NCI-H2107 treated with DMSO at 0.1 percent for 48 hours (cell line): ENCODE results near the gene FAM222B.
"Not testable (repeated sequence)": the region's sequence is repeated elsewhere in the genome, so short reads cannot be mapped to it uniquely, and the experiment has no call there.

ENCODE experiments used
- DNase-seq: peaks from one replicate; lab custom pipeline; 2025; ENCODE audit not compliant: unreplicated experiment; lab: John Stamatoyannopoulos, UW

The FAM222B gene

GRCh38 chr17:28779601-28780000 lies 63.0 kb downstream of the FAM222B start:
- not testable (repeated sequence) for DNase-seq

GRCh38 chr17:28777178-28777577 lies 65.4 kb downstream of the FAM222B start:
- DNase-seq: no peak

- DNase-seq: peak; percentile 72
Measured at GRCh38 chr17:28774206-28774605, 68.4 kb downstream of the FAM222B start.

- no peak for DNase-seq
Measured at GRCh38 chr17:28773736-28774135, 68.9 kb downstream of the FAM222B start.

- no peak for DNase-seq
Measured at GRCh38 chr17:28765038-28765437, 77.6 kb downstream of the FAM222B start.

- peak; percentile 63 for DNase-seq
Measured at GRCh38 chr17:28763804-28764266, 78.8 kb downstream of the FAM222B start.

GRCh38 chr17:28763137-28763799 lies 79.3 kb downstream of the FAM222B start:
- no peak for DNase-seq

- no peak for DNase-seq
Measured at GRCh38 chr17:28760601-28761562, 81.7 kb downstream of the FAM222B start.

GRCh38 chr17:28759256-28759865 lies 83.2 kb downstream of the FAM222B start:
- DNase-seq: no peak

- DNase-seq: no peak
Measured at GRCh38 chr17:28758411-28759121, 84.0 kb downstream of the FAM222B start.

GRCh38 chr17:28756049-28756804 lies 86.4 kb downstream of the FAM222B start:
- no peak for DNase-seq

GRCh38 chr17:28755486-28755885 lies 87.1 kb downstream of the FAM222B start:
- no peak for DNase-seq

GRCh38 chr17:28751600-28752366 lies 90.8 kb downstream of the FAM222B start:
- no peak for DNase-seq

- peak; percentile 86 for DNase-seq
Measured at GRCh38 chr17:28750178-28751047, 92.2 kb downstream of the FAM222B start.

- DNase-seq: no peak
Measured at GRCh38 chr17:28749516-28750177, 92.9 kb downstream of the FAM222B start.

- DNase-seq: no peak
Measured at GRCh38 chr17:28748852-28749515, 93.6 kb downstream of the FAM222B start.
